H1 (cell line): ENCODE data around the gene E2F3. TPM values are rescaled to one million over a fixed set of nuclear protein-coding genes. Genes with fewer than 3 reads are reported as not detected.

Source experiments
- ASH2L ChIP-seq: fragments of 200-600, 300-600 bp; sonication (generic); IDR thresholded peaks from one replicate; pipeline ENCODE4 v1.7.1; 2017; ENCODE audit warnings: low read length
- BRCA1 ChIP-seq: IDR thresholded peaks from 2 replicates; pipeline ENCODE4 v1.6.1; 2012; ENCODE audit warnings: low read depth, low read length, improper control_type of control experiment
- CBX5 ChIP-seq: fragments of 300-800, 300-1000 bp; sonication (generic); IDR thresholded peaks from 2 replicates; pipeline ENCODE4 v1.7.1; 2016; ENCODE audit warnings: antibody characterized with exemption, low read length, low read depth
- TBP ChIP-seq: IDR thresholded peaks from 2 replicates; pipeline ENCODE4 v1.6.1; 2011; ENCODE audit warnings: low read depth, low read length, improper control_type of control experiment
- polyA plus RNA-seq, 7 experiments: library from polyadenylated mRNA; depleted of rRNA in 3 of 7; stranded (reverse) in 5 of 7; unstranded in 2 of 7; fragments of >200 nt in 5 of 7; fragments of 200-250 nt in 2 of 7; gene quantifications; 1 replicate in 5 of 7; 2 replicates in 1 of 7; 4 replicates in 1 of 7; pipeline versions ENCODE4 v1.2.1 to v1.2.3, GENCODE V29; 2011 to 2013; ENCODE audit warnings: missing spikeins in 2 of 7, mixed read lengths in 2 of 7
- total RNA-seq: library from RNA; stranded (reverse); fragmentation: NEBNext Ultra II Directional; extraction: Animal tissue kit (Norgen Biotek cat#: 25700); gene quantifications from 2 replicates; pipeline ENCODE4 v1.2.1, GENCODE V29; 2021
- TF ChIP-seq, protein P1 (sequence below): fragments of 300-600 bp; sonication (generic); IDR thresholded peaks from 2 replicates; pipeline ENCODE4 v1.7.1; 2012; ENCODE audit warnings: low read length, moderate library complexity, mild to moderate bottlenecking, inconsistent platforms; ENCODE audit not compliant: insufficient replicate concordance

E2F3 gene
- total and polyA plus RNA-seq, 2 of the 8 experiments (the other 6 are each of a cell fraction or from before 2014, with no cell fraction given) = 14.9 to 42.2 TPM

GRCh38 chr6:20467437-20467836 lies 65.8 kb downstream of the E2F3 start (continued):
- TF ChIP-seq, protein P1, sequence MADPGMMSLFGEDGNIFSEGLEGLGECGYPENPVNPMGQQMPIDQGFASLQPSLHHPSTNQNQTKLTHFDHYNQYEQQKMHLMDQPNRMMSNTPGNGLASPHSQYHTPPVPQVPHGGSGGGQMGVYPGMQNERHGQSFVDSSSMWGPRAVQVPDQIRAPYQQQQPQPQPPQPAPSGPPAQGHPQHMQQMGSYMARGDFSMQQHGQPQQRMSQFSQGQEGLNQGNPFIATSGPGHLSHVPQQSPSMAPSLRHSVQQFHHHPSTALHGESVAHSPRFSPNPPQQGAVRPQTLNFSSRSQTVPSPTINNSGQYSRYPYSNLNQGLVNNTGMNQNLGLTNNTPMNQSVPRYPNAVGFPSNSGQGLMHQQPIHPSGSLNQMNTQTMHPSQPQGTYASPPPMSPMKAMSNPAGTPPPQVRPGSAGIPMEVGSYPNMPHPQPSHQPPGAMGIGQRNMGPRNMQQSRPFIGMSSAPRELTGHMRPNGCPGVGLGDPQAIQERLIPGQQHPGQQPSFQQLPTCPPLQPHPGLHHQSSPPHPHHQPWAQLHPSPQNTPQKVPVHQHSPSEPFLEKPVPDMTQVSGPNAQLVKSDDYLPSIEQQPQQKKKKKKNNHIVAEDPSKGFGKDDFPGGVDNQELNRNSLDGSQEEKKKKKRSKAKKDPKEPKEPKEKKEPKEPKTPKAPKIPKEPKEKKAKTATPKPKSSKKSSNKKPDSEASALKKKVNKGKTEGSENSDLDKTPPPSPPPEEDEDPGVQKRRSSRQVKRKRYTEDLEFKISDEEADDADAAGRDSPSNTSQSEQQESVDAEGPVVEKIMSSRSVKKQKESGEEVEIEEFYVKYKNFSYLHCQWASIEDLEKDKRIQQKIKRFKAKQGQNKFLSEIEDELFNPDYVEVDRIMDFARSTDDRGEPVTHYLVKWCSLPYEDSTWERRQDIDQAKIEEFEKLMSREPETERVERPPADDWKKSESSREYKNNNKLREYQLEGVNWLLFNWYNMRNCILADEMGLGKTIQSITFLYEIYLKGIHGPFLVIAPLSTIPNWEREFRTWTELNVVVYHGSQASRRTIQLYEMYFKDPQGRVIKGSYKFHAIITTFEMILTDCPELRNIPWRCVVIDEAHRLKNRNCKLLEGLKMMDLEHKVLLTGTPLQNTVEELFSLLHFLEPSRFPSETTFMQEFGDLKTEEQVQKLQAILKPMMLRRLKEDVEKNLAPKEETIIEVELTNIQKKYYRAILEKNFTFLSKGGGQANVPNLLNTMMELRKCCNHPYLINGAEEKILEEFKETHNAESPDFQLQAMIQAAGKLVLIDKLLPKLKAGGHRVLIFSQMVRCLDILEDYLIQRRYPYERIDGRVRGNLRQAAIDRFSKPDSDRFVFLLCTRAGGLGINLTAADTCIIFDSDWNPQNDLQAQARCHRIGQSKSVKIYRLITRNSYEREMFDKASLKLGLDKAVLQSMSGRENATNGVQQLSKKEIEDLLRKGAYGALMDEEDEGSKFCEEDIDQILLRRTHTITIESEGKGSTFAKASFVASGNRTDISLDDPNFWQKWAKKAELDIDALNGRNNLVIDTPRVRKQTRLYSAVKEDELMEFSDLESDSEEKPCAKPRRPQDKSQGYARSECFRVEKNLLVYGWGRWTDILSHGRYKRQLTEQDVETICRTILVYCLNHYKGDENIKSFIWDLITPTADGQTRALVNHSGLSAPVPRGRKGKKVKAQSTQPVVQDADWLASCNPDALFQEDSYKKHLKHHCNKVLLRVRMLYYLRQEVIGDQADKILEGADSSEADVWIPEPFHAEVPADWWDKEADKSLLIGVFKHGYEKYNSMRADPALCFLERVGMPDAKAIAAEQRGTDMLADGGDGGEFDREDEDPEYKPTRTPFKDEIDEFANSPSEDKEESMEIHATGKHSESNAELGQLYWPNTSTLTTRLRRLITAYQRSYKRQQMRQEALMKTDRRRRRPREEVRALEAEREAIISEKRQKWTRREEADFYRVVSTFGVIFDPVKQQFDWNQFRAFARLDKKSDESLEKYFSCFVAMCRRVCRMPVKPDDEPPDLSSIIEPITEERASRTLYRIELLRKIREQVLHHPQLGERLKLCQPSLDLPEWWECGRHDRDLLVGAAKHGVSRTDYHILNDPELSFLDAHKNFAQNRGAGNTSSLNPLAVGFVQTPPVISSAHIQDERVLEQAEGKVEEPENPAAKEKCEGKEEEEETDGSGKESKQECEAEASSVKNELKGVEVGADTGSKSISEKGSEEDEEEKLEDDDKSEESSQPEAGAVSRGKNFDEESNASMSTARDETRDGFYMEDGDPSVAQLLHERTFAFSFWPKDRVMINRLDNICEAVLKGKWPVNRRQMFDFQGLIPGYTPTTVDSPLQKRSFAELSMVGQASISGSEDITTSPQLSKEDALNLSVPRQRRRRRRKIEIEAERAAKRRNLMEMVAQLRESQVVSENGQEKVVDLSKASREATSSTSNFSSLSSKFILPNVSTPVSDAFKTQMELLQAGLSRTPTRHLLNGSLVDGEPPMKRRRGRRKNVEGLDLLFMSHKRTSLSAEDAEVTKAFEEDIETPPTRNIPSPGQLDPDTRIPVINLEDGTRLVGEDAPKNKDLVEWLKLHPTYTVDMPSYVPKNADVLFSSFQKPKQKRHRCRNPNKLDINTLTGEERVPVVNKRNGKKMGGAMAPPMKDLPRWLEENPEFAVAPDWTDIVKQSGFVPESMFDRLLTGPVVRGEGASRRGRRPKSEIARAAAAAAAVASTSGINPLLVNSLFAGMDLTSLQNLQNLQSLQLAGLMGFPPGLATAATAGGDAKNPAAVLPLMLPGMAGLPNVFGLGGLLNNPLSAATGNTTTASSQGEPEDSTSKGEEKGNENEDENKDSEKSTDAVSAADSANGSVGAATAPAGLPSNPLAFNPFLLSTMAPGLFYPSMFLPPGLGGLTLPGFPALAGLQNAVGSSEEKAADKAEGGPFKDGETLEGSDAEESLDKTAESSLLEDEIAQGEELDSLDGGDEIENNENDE = no peak
- TF ChIP-seq ASH2L (no peak), TBP (no peak), BRCA1 (no peak), CBX5 (no peak)
